ENCODE data around the gene ZSCAN1. TPM values are rescaled to one million over a fixed set of nuclear protein-coding genes. Genes with fewer than 3 reads are reported as not detected.

ZSCAN1 gene
- total RNA-seq, 4 donors from 2014 or later, result not detected

DNA sequence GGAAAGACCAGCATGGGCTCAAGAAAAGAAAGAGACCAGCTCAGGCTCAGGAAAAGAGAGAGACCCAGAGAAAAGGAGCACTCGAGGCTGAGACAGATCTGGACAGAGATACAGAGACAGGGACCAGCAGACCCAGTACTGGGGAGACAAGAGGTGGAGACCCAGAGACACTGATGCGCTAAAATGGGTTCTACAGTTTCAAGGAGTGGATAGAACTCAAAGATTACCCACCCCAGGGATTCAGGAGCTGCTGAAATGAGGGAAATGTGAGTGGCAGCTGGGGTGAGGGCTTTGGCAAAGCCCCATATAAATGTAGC, 64.8 kb downstream of the ZSCAN1 start:
- Histone ChIP-seq H3K27me3 (no peaks in the 10 kb centered on the region), H3K4me1 (peaks cover 0 to 3% (median 0%) of the 10 kb centered on the region in 4 donors), H3K4me3 (peak overlapping the region; percentile 82 to 99 (median 91)), H3K36me3 (no peaks in the 10 kb centered on the region), H3K27ac (peak overlapping the region; percentile 85 to 95 (median 88)), H3K9me3 (peaks cover 0 to 40% (median 3%) of the 10 kb centered on the region in 4 donors)
- TF ChIP-seq, protein P1, sequence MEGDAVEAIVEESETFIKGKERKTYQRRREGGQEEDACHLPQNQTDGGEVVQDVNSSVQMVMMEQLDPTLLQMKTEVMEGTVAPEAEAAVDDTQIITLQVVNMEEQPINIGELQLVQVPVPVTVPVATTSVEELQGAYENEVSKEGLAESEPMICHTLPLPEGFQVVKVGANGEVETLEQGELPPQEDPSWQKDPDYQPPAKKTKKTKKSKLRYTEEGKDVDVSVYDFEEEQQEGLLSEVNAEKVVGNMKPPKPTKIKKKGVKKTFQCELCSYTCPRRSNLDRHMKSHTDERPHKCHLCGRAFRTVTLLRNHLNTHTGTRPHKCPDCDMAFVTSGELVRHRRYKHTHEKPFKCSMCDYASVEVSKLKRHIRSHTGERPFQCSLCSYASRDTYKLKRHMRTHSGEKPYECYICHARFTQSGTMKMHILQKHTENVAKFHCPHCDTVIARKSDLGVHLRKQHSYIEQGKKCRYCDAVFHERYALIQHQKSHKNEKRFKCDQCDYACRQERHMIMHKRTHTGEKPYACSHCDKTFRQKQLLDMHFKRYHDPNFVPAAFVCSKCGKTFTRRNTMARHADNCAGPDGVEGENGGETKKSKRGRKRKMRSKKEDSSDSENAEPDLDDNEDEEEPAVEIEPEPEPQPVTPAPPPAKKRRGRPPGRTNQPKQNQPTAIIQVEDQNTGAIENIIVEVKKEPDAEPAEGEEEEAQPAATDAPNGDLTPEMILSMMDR (IDR thresholded peaks at IDR 0.05), result no peak
- TF ChIP-seq POLR2A (IDR thresholded peaks at IDR 0.05), result no peak
- no peak for DNase-seq

Other genes starting within 250 kb of the ZSCAN1 start
- gene ZNF552, start 219.1 kb upstream of the ZSCAN1 start, total RNA-seq, result 10 to 100 TPM in 3 of 4 donors, 1 to 10 TPM in 1; 7.4 to 49.2 (median 37.4) TPM
- 10 to 100 TPM; 19.3 to 32.4 (median 25.0) TPM for gene ZNF587B, start 203.7 kb upstream of the ZSCAN1 start, total RNA-seq
- 10 to 100 TPM; 35.7 to 74.7 (median 62.8) TPM for gene ZNF587, start 184.2 kb upstream of the ZSCAN1 start, total RNA-seq
- gene ZNF814, start 145.0 kb upstream of the ZSCAN1 start, total RNA-seq, result 10 to 100 TPM; 15.9 to 49.5 (median 30.8) TPM
- gene ZNF417, start 117.4 kb upstream of the ZSCAN1 start, total RNA-seq, result 10 to 100 TPM; 13.5 to 54.5 (median 19.0) TPM
- 10 to 100 TPM in 1 of 4 donors, 1 to 10 TPM in 2, under 1 TPM in 1; 0.88 to 16.5 (median 2.4) TPM for gene ZNF418, start 98.6 kb upstream of the ZSCAN1 start, total RNA-seq
- 1 to 10 TPM; 2.7 to 6.2 (median 6.0) TPM for gene ZNF256, start 86.3 kb upstream of the ZSCAN1 start, total RNA-seq
- 1 to 10 TPM in 2 of 4 donors, not detected in 2; 3.1 to 4.0 TPM for gene C19orf18, start 59.5 kb upstream of the ZSCAN1 start, total RNA-seq
- gene ZNF606, start 31.2 kb upstream of the ZSCAN1 start, total RNA-seq, result 10 to 100 TPM; 18.4 to 29.7 (median 20.3) TPM
- 1 to 10 TPM; 1.2 to 6.6 (median 4.0) TPM for gene ZNF135, start 25.3 kb downstream of the ZSCAN1 start, total RNA-seq
- gene ZSCAN18, start 64.2 kb downstream of the ZSCAN1 start, total RNA-seq, result 10 to 100 TPM; 20.8 to 75.1 (median 47.7) TPM
- 10 to 100 TPM in 1 of 4 donors, 1 to 10 TPM in 3; 3.4 to 11.6 (median 5.7) TPM for gene ZNF329, start 116.8 kb downstream of the ZSCAN1 start, total RNA-seq
- gene ZNF274, start 149.0 kb downstream of the ZSCAN1 start, total RNA-seq, result 10 to 100 TPM; 32.4 to 46.8 (median 39.7) TPM
- gene ZNF544, start 194.9 kb downstream of the ZSCAN1 start, total RNA-seq, result 100 to 1,000 TPM in 1 of 4 donors, 10 to 100 TPM in 3; 21.9 to 158 (median 31.4) TPM
- gene ZNF8, start 244.9 kb downstream of the ZSCAN1 start, total RNA-seq, result 1 to 10 TPM; 7.0 to 8.9 (median 7.9) TPM